K562 (cell line): Measurements from ENCODE around the gene SMAD3. TPM values are rescaled to one million over a fixed set of nuclear protein-coding genes. Genes with fewer than 3 reads are reported as not detected.

Source experiments
- FOXP1 ChIP-seq: sonication (generic); formaldehyde crosslinking; IDR thresholded peaks from 2 replicates; pipeline ENCODE4 v1.8.0; 2022; ENCODE audit warnings: mild to moderate bottlenecking, missing genetic modification reagents
- RFX5 ChIP-seq: IDR thresholded peaks from 2 replicates; pipeline ENCODE4 v1.6.1; 2011; ENCODE audit warnings: low read depth, mild to moderate bottlenecking, improper control_type of control experiment, low read length
- RHOXF2B ChIP-seq: fragments of 250-450 bp; sonication (Bioruptor Pico); conservative IDR thresholded peaks from 2 replicates; pipeline ENCODE4 v1.5.1; 2021
- ZFPM2 ChIP-seq: fragments of 250-450 bp; sonication (Bioruptor Pico); IDR thresholded peaks from 2 replicates; pipeline ENCODE4 v1.5.1; 2022; ENCODE audit warnings: mild to moderate bottlenecking
- ZNF212 ChIP-seq: fragments of 450-650 bp; formaldehyde crosslinking; IDR thresholded peaks from 2 replicates; pipeline ENCODE4 v1.4.0; 2020; ENCODE audit warnings: mild to moderate bottlenecking
- polyA plus RNA-seq, 8 experiments: library from polyadenylated mRNA; depleted of rRNA in 4 of 8; stranded (reverse) in 5 of 8; unstranded in 3 of 8; fragments of >200 nt; fragmentation: Nextera tagmentation in 2 of 8; fragmentation: Illumina TruSeq in 1 of 8; extraction: Ambion mirVana in 2 of 8; extraction: Trizol in 1 of 8; gene quantifications; 2 replicates each; pipeline versions ENCODE4 v1.2.1 to v1.2.3, GENCODE V29; 2011 to 2014; ENCODE audit warnings: inconsistent platforms in 1 of 8, missing spikeins in 1 of 8
- total RNA-seq, 7 experiments: library from RNA; depleted of rRNA in 6 of 7; stranded (reverse); fragments of >200 nt in 6 of 7; fragmentation: Illumina TruSeq in 2 of 7; extraction: Trizol in 2 of 7; gene quantifications; 2 replicates each; pipeline versions ENCODE4 v1.2.1 to v1.2.3, GENCODE V29; 2011 to 2021; ENCODE audit warnings: low replicate concordance in 1 of 7
- TF ChIP-seq, protein P1 (sequence below): fragments of 450-650 bp; formaldehyde crosslinking; IDR thresholded peaks from 2 replicates; pipeline ENCODE4 v1.4.0; 2022; ENCODE audit warnings: mild to moderate bottlenecking, moderate library complexity
- TF ChIP-seq, protein P2 (sequence below): fragments of 150-350 bp; IDR thresholded peaks from 2 replicates; pipeline ENCODE4 v1.6.1; 2014; ENCODE audit warnings: low read depth, mild to moderate bottlenecking, low read length, borderline replicate concordance
- TF ChIP-seq, protein P3 (sequence below), 2 experiments: fragments of 150-350 bp in 1 of 2; IDR thresholded peaks; 2 replicates each; pipeline ENCODE4 v1.6.1; 2012 to 2016; ENCODE audit warnings: low read depth in 2 of 2, low read length in 2 of 2, mild to moderate bottlenecking in 1 of 2, moderate library complexity in 1 of 2
- TF ChIP-seq, protein P4 (sequence below), 2 experiments: fragments of 250-450 bp in 1 of 2; fragments of 450-650 bp in 1 of 2; sonication (Bioruptor Pico) in 1 of 2; IDR thresholded peaks; 2 replicates each; pipeline versions ENCODE4 v1.6.1 to v1.8.0; 2016 to 2021; ENCODE audit warnings: mild to moderate bottlenecking in 2 of 2, moderate library complexity in 2 of 2, missing compliant biosample characterization in 1 of 2, missing genetic modification characterization in 1 of 2
- TF ChIP-seq, protein P5 (sequence below): fragments of 450-650 bp; IDR thresholded peaks from 2 replicates; pipeline ENCODE4 v1.6.1; 2016; ENCODE audit warnings: missing biosample characterization, missing genetic modification characterization

The SMAD3 gene
- total and polyA plus RNA-seq, 9 of the 15 experiments (the other 6 are each of a cell fraction or from before 2014, with no cell fraction given), result 4.3 to 39.2 (median 11.1) TPM

DNA sequence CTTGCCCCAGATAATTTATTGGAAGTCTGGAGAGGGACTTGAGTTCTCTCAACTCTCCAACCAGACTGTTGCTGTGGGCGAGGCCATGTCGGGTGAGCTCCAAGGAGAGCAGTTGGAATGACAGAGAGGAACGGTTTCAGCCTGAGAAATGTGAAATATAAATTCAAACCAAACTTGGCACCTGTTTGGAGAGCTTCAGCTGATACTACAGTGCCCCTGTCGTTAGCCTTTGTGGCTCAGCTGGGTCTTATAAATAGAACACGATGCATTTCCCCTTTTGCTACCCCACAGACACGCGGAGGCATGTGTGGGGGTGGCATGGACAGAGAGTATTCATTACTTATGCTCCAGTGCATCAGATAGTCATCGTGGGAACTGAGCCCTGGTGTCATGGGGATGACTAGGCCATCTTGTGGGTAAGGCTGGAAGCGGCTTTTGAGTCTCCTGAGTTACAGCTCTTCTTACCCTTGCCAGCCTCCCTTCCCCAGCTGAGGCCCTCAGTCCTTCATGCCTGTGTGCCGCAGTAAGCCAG, 15.6 kb downstream of the SMAD3 start (continued):
- TF ChIP-seq FOXP1 (CRISPR knock-in tag) (peak; percentile 60; the same call in 1 of the 2 replicates), RHOXF2B (CRISPR knock-in tag) (0 out of 2 replicates have a peak, but pooled peaks have one; percentile 42), ZNF212 (CRISPR knock-in tag) (no peak), ZFPM2 (CRISPR knock-in tag) (no peak), RFX5 (no peak)
- TF ChIP-seq, protein P1, sequence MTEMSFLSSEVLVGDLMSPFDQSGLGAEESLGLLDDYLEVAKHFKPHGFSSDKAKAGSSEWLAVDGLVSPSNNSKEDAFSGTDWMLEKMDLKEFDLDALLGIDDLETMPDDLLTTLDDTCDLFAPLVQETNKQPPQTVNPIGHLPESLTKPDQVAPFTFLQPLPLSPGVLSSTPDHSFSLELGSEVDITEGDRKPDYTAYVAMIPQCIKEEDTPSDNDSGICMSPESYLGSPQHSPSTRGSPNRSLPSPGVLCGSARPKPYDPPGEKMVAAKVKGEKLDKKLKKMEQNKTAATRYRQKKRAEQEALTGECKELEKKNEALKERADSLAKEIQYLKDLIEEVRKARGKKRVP (CRISPR knock-in tag), result no peak
- TF ChIP-seq, protein P2, sequence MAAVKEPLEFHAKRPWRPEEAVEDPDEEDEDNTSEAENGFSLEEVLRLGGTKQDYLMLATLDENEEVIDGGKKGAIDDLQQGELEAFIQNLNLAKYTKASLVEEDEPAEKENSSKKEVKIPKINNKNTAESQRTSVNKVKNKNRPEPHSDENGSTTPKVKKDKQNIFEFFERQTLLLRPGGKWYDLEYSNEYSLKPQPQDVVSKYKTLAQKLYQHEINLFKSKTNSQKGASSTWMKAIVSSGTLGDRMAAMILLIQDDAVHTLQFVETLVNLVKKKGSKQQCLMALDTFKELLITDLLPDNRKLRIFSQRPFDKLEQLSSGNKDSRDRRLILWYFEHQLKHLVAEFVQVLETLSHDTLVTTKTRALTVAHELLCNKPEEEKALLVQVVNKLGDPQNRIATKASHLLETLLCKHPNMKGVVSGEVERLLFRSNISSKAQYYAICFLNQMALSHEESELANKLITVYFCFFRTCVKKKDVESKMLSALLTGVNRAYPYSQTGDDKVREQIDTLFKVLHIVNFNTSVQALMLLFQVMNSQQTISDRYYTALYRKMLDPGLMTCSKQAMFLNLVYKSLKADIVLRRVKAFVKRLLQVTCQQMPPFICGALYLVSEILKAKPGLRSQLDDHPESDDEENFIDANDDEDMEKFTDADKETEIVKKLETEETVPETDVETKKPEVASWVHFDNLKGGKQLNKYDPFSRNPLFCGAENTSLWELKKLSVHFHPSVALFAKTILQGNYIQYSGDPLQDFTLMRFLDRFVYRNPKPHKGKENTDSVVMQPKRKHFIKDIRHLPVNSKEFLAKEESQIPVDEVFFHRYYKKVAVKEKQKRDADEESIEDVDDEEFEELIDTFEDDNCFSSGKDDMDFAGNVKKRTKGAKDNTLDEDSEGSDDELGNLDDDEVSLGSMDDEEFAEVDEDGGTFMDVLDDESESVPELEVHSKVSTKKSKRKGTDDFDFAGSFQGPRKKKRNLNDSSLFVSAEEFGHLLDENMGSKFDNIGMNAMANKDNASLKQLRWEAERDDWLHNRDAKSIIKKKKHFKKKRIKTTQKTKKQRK, result no peak
- TF ChIP-seq, protein P3, sequence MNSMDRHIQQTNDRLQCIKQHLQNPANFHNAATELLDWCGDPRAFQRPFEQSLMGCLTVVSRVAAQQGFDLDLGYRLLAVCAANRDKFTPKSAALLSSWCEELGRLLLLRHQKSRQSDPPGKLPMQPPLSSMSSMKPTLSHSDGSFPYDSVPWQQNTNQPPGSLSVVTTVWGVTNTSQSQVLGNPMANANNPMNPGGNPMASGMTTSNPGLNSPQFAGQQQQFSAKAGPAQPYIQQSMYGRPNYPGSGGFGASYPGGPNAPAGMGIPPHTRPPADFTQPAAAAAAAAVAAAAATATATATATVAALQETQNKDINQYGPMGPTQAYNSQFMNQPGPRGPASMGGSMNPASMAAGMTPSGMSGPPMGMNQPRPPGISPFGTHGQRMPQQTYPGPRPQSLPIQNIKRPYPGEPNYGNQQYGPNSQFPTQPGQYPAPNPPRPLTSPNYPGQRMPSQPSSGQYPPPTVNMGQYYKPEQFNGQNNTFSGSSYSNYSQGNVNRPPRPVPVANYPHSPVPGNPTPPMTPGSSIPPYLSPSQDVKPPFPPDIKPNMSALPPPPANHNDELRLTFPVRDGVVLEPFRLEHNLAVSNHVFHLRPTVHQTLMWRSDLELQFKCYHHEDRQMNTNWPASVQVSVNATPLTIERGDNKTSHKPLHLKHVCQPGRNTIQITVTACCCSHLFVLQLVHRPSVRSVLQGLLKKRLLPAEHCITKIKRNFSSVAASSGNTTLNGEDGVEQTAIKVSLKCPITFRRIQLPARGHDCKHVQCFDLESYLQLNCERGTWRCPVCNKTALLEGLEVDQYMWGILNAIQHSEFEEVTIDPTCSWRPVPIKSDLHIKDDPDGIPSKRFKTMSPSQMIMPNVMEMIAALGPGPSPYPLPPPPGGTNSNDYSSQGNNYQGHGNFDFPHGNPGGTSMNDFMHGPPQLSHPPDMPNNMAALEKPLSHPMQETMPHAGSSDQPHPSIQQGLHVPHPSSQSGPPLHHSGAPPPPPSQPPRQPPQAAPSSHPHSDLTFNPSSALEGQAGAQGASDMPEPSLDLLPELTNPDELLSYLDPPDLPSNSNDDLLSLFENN (IDR thresholded peaks at IDR 0.05; ENCODE audit: low read depth in 2 of 2, low read length in 2 of 2), result no peak
- TF ChIP-seq, protein P4, sequence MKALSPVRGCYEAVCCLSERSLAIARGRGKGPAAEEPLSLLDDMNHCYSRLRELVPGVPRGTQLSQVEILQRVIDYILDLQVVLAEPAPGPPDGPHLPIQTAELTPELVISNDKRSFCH (CRISPR knock-in tag; IDR thresholded peaks at IDR 0.05), result no peak
- TF ChIP-seq, protein P4 (tag; IDR thresholded peaks at IDR 0.05), result peak; percentile 80; the same call in 1 of the 2 replicates
- TF ChIP-seq, protein P5, sequence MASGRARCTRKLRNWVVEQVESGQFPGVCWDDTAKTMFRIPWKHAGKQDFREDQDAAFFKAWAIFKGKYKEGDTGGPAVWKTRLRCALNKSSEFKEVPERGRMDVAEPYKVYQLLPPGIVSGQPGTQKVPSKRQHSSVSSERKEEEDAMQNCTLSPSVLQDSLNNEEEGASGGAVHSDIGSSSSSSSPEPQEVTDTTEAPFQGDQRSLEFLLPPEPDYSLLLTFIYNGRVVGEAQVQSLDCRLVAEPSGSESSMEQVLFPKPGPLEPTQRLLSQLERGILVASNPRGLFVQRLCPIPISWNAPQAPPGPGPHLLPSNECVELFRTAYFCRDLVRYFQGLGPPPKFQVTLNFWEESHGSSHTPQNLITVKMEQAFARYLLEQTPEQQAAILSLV, result no peak
